HCT116 (cell line): ENCODE results near the gene MGA.

ENCODE experiments used
- CEBPB ChIP-seq: IDR thresholded peaks from 2 replicates; pipeline ENCODE4 v1.6.1; 2012; ENCODE audit warnings: low read depth
- CTCF ChIP-seq, 3 experiments: fragments of 200-600 bp in 1 of 3; sonication (generic) in 1 of 3; IDR thresholded peaks in 2 of 3; conservative IDR thresholded peaks in 1 of 3; 2 replicates each; pipeline ENCODE4 v1.5.1; 2012 to 2017; ENCODE audit warnings: low read depth in 2 of 3, low read length in 2 of 3, antibody characterized with exemption in 1 of 3, borderline replicate concordance in 1 of 3, control low read depth in 1 of 3, mild to moderate bottlenecking in 1 of 3, mixed read lengths in 1 of 3, mixed run types in 1 of 3, moderate library complexity in 1 of 3; ENCODE audit not compliant: insufficient read depth in 1 of 3
- EGR1 ChIP-seq: IDR thresholded peaks from 2 replicates; pipeline ENCODE4 v1.6.1; 2012; ENCODE audit warnings: low read depth
- EZH2 ChIP-seq: fragments of 200-600 bp; sonication (generic); IDR thresholded peaks from 2 replicates; pipeline ENCODE4 v1.6.1; 2017; ENCODE audit warnings: antibody characterized with exemption, mixed run types
- RAD21 ChIP-seq: IDR thresholded peaks from 2 replicates; pipeline ENCODE4 v1.6.1; 2012; ENCODE audit warnings: low read depth, mild to moderate bottlenecking
- SIN3A ChIP-seq: IDR thresholded peaks from 2 replicates; pipeline ENCODE4 v1.6.1; 2012; ENCODE audit warnings: low read depth
- SRF ChIP-seq: IDR thresholded peaks from 2 replicates; pipeline ENCODE4 v1.6.1; 2012; ENCODE audit warnings: low read depth

GRCh38 chr15:41806291-41807181, 146.3 kb downstream of the MGA start:
- TF ChIP-seq CTCF (IDR thresholded peaks at IDR 0.05 in 2 of 3, conservative IDR thresholded peaks at IDR 0.05 in 1 of 3; ENCODE audit: borderline replicate concordance in 1 of 3, insufficient read depth in 1 of 3, low read depth in 2 of 3, low read length in 2 of 3) (peak; percentile 24 to 57 (median 32); a peak in 4 of 6 replicates), RAD21 (peak; percentile 76), CEBPB (no peak), SIN3A (no peak), EZH2 (no peak), EGR1 (no peak), SRF (no peak)
